ENCODE results near the gene ZNF530.
A peak's percentile ranks its signal among the peaks of the same experiment; 100 is the strongest.

ZNF530 gene

GRCh38 chr19:57599761-57600383 is at the start of gene ZNF530:
Gene ZNF530, plus strand, starts transcription at chr19:57599885. Its CDS starts 4,461 bp downstream, at chr19:57604346.
- H3K4me3 ChIP-seq (ENCODE audit: low read depth, low read length): peak within 1 kb of the TSS; percentile 88
- DNase-seq (ENCODE audit: low read depth): peak; percentile 64

- no peak overlapping the region for H3K4me3 ChIP-seq (ENCODE audit: low read depth, low read length)
- no peak for DNase-seq (ENCODE audit: low read depth)
Measured at GRCh38 chr19:57552432-57552831, 47.3 kb upstream of the ZNF530 start.

- H3K4me3 ChIP-seq (ENCODE audit: low read depth, low read length): no peak overlapping the region
- DNase-seq (ENCODE audit: low read depth): no peak
Measured at GRCh38 chr19:57557659-57558058, 42.0 kb upstream of the ZNF530 start.

GRCh38 chr19:57558525-57558924 is 41.2 kb upstream of the ZNF530 start:
- no peak for DNase-seq (ENCODE audit: low read depth)
- H3K4me3 ChIP-seq (ENCODE audit: low read depth, low read length): peak overlapping the region; percentile 95

GRCh38 chr19:57559008-57559403 is 40.7 kb upstream of the ZNF530 start:
- H3K4me3 ChIP-seq (ENCODE audit: low read depth, low read length): peak overlapping the region; percentile 95
- DNase-seq (ENCODE audit: low read depth): no peak

GRCh38 chr19:57559404-57560025 is 40.2 kb upstream of the ZNF530 start, which contains the start of gene ZNF550:
Gene ZNF550, minus strand, starts transcription at chr19:57559863. Its CDS starts 181 bp downstream, at chr19:57559682.
- peak within 1 kb of the TSS; percentile 95 for H3K4me3 ChIP-seq (ENCODE audit: low read depth, low read length)
- peak; percentile 66 for DNase-seq (ENCODE audit: low read depth)

- peak; percentile 35 for DNase-seq (ENCODE audit: low read depth)
- H3K4me3 ChIP-seq (ENCODE audit: low read depth, low read length): peak overlapping the region; percentile 95
Measured at GRCh38 chr19:57560049-57560491, 39.6 kb upstream of the ZNF530 start.

- no peak for DNase-seq (ENCODE audit: low read depth)
- H3K4me3 ChIP-seq (ENCODE audit: low read depth, low read length): no peak overlapping the region
Measured at GRCh38 chr19:57563547-57563946, 36.1 kb upstream of the ZNF530 start.

GRCh38 chr19:57566396-57567265 is 33.1 kb upstream of the ZNF530 start:
- no peak for DNase-seq (ENCODE audit: low read depth)
- H3K4me3 ChIP-seq (ENCODE audit: low read depth, low read length): no peak overlapping the region

- H3K4me3 ChIP-seq (ENCODE audit: low read depth, low read length): no peak overlapping the region
- no peak for DNase-seq (ENCODE audit: low read depth)
Measured at GRCh38 chr19:57570707-57571106, 29.0 kb upstream of the ZNF530 start.

GRCh38 chr19:57572415-57572947 is 27.2 kb upstream of the ZNF530 start:
- no peak for DNase-seq (ENCODE audit: low read depth)
- no peak overlapping the region for H3K4me3 ChIP-seq (ENCODE audit: low read depth, low read length)

GRCh38 chr19:57576661-57577060 is 23.0 kb upstream of the ZNF530 start:
- no peak overlapping the region for H3K4me3 ChIP-seq (ENCODE audit: low read depth, low read length)
- DNase-seq (ENCODE audit: low read depth): no peak

- DNase-seq (ENCODE audit: low read depth): peak; percentile 94
- H3K4me3 ChIP-seq (ENCODE audit: low read depth, low read length): peak within 1 kb of the TSS; percentile 82
Measured at GRCh38 chr19:57578487-57579205, 21.0 kb upstream of the ZNF530 start, which contains the start of gene ZNF416. Gene ZNF416, minus strand, starts transcription at chr19:57578911. Its CDS starts 207 bp downstream, at chr19:57578704.

GRCh38 chr19:57583104-57583520 is 16.6 kb upstream of the ZNF530 start:
- peak overlapping the region; percentile 60 for H3K4me3 ChIP-seq (ENCODE audit: low read depth, low read length)
- DNase-seq (ENCODE audit: low read depth): no peak

- peak; percentile 72 for DNase-seq (ENCODE audit: low read depth)
- peak within 1 kb of the TSS; percentile 60 for H3K4me3 ChIP-seq (ENCODE audit: low read depth, low read length)
Measured at GRCh38 chr19:57583521-57584416, 15.9 kb upstream of the ZNF530 start, which contains the start of gene ZIK1. Gene ZIK1, plus strand, starts transcription at chr19:57584145. Its CDS starts 212 bp downstream, at chr19:57584357.

- no peak for DNase-seq (ENCODE audit: low read depth)
- no peak overlapping the region for H3K4me3 ChIP-seq (ENCODE audit: low read depth, low read length)
Measured at GRCh38 chr19:57587529-57587928, 12.2 kb upstream of the ZNF530 start.

- peak overlapping the region; percentile 88 for H3K4me3 ChIP-seq (ENCODE audit: low read depth, low read length)
- DNase-seq (ENCODE audit: low read depth): no peak
Measured at GRCh38 chr19:57599377-57599760, 316 bp upstream of the ZNF530 start.

GRCh38 chr19:57606931-57607330 is 7.2 kb downstream of the ZNF530 start:
- H3K4me3 ChIP-seq (ENCODE audit: low read depth, low read length): no peak overlapping the region
- no peak for DNase-seq (ENCODE audit: low read depth)
